HEK293 (cell line): ENCODE results near the gene ARPC5L.

Experiments used
- AEBP2 ChIP-seq: fragments of 450-650 bp; formaldehyde crosslinking; IDR thresholded peaks from 2 replicates; pipeline ENCODE4 v1.5.1; 2016; ENCODE audit warnings: missing biosample characterization, missing genetic modification characterization, borderline replicate concordance
- GFI1B ChIP-seq: fragments of 450-650 bp; formaldehyde crosslinking; IDR thresholded peaks from 2 replicates; pipeline ENCODE4 v1.5.1; 2016; ENCODE audit warnings: missing biosample characterization, missing genetic modification characterization
- GLI2 ChIP-seq: fragments of 450-650 bp; formaldehyde crosslinking; IDR thresholded peaks from 2 replicates; pipeline ENCODE4; 2017; ENCODE audit warnings: missing biosample characterization, missing genetic modification characterization, low read depth, borderline replicate concordance
- HIC1 ChIP-seq: fragments of 450-650 bp; formaldehyde crosslinking; IDR thresholded peaks from 2 replicates; pipeline ENCODE4 v1.5.1; 2016; ENCODE audit warnings: missing biosample characterization, missing genetic modification characterization
- HOXC10 ChIP-seq: sonication (generic); formaldehyde crosslinking; IDR thresholded peaks from 2 replicates; pipeline ENCODE4 v1.8.1; 2023; ENCODE audit warnings: mild to moderate bottlenecking, missing genetic modification reagents
- PRDM1 ChIP-seq: fragments of 450-650 bp; formaldehyde crosslinking; IDR thresholded peaks from 2 replicates; pipeline ENCODE4; 2016; ENCODE audit warnings: missing biosample characterization, missing genetic modification characterization
- PRDM6 ChIP-seq: fragments of 450-650 bp; formaldehyde crosslinking; IDR thresholded peaks from 2 replicates; pipeline ENCODE4 v1.5.1; 2017; ENCODE audit warnings: missing biosample characterization, missing genetic modification characterization
- REST ChIP-seq: fragments of 450-650 bp; formaldehyde crosslinking; IDR thresholded peaks from 2 replicates; pipeline ENCODE4 v1.5.1; 2016; ENCODE audit warnings: missing biosample characterization, missing genetic modification characterization
- ZNF169 ChIP-seq: fragments of 450-650 bp; formaldehyde crosslinking; IDR thresholded peaks from 2 replicates; pipeline ENCODE4 v1.5.1; 2016; ENCODE audit warnings: missing biosample characterization, missing genetic modification characterization
- ZNF26 ChIP-seq: fragments of 450-650 bp; formaldehyde crosslinking; IDR thresholded peaks from 2 replicates; pipeline ENCODE4 v1.5.1; 2016; ENCODE audit warnings: missing biosample characterization, missing genetic modification characterization
- ZNF292 ChIP-seq: fragments of 450-650 bp; formaldehyde crosslinking; IDR thresholded peaks from 2 replicates; pipeline ENCODE4 v1.5.1; 2016; ENCODE audit warnings: low read depth, missing biosample characterization, missing genetic modification characterization, borderline replicate concordance
- ZNF391 ChIP-seq: fragments of 450-650 bp; formaldehyde crosslinking; IDR thresholded peaks from 2 replicates; pipeline ENCODE4 v1.5.1; 2016; ENCODE audit warnings: low read depth, missing biosample characterization, missing genetic modification characterization, borderline replicate concordance
- ZNF394 ChIP-seq: fragments of 450-650 bp; formaldehyde crosslinking; IDR thresholded peaks from 2 replicates; pipeline ENCODE4 v1.5.1; 2016; ENCODE audit warnings: missing biosample characterization, missing genetic modification characterization, mild to moderate bottlenecking, moderate library complexity, borderline replicate concordance
- ZNF530 ChIP-seq: fragments of 450-650 bp; formaldehyde crosslinking; IDR thresholded peaks from 2 replicates; pipeline ENCODE4 v1.5.1; 2016; ENCODE audit warnings: low read depth, missing biosample characterization, missing genetic modification characterization
- ZNF549 ChIP-seq: fragments of 450-650 bp; IDR thresholded peaks from 2 replicates; pipeline ENCODE4 v1.5.1; 2018; ENCODE audit warnings: missing biosample characterization, missing genetic modification characterization, mild to moderate bottlenecking, inconsistent platforms, moderate library complexity
- ZNF585B ChIP-seq: fragments of 450-650 bp; formaldehyde crosslinking; IDR thresholded peaks from 2 replicates; pipeline ENCODE4 v1.5.1; 2016; ENCODE audit warnings: missing biosample characterization, missing genetic modification characterization
- ZNF670 ChIP-seq: fragments of 450-650 bp; formaldehyde crosslinking; IDR thresholded peaks from 2 replicates; pipeline ENCODE4 v1.5.1; 2016; ENCODE audit warnings: missing biosample characterization, missing genetic modification characterization, low read depth
- ZNF768 ChIP-seq: fragments of 450-650 bp; formaldehyde crosslinking; IDR thresholded peaks from 2 replicates; pipeline ENCODE4 v1.5.1; 2018; ENCODE audit warnings: missing biosample characterization, mild to moderate bottlenecking, missing genetic modification characterization
- ZNF776 ChIP-seq: fragments of 450-650 bp; formaldehyde crosslinking; IDR thresholded peaks from 2 replicates; pipeline ENCODE4 v1.5.0; 2017; ENCODE audit warnings: missing biosample characterization, missing genetic modification characterization, borderline replicate concordance
- ZNF785 ChIP-seq: fragments of 450-650 bp; formaldehyde crosslinking; IDR thresholded peaks from 2 replicates; pipeline ENCODE4 v1.5.1; 2016; ENCODE audit warnings: missing biosample characterization, missing genetic modification characterization
- ZNF837 ChIP-seq: fragments of 450-650 bp; formaldehyde crosslinking; IDR thresholded peaks from 2 replicates; pipeline ENCODE4 v1.5.1; 2016; ENCODE audit warnings: missing biosample characterization, missing genetic modification characterization
- TF ChIP-seq, protein P1 (sequence below): fragments of 450-650 bp; formaldehyde crosslinking; conservative IDR thresholded peaks from 2 replicates; pipeline ENCODE4 v1.5.1; 2016; ENCODE audit warnings: low read depth, missing biosample characterization, missing genetic modification characterization
- TF ChIP-seq, protein P2 (sequence below): fragments of 450-650 bp; formaldehyde crosslinking; IDR thresholded peaks from 2 replicates; pipeline ENCODE4 v1.5.1; 2016; ENCODE audit warnings: missing biosample characterization, missing genetic modification characterization

Gene ARPC5L

GRCh38 chr9:124834591-124834990 lies 27.3 kb upstream of the ARPC5L start (continued):
- no peak for TF ChIP-seq AEBP2 (tag by site-specific recombination)
- no peak for TF ChIP-seq ZNF670 (tag by site-specific recombination)
- TF ChIP-seq ZNF394, result no peak
- no peak for TF ChIP-seq ZNF530
- TF ChIP-seq HIC1, result peak; percentile 31; the same call in 1 of the 2 replicates
- no peak for TF ChIP-seq HOXC10 (CRISPR knock-in tag)
- no peak for TF ChIP-seq ZNF776 (tag by site-specific recombination)
- TF ChIP-seq ZNF26, result no peak
- TF ChIP-seq ZNF292 (tag by site-specific recombination), result no peak
- no peak for TF ChIP-seq GLI2 (tag by site-specific recombination)
- TF ChIP-seq PRDM1 (tag by site-specific recombination), result 0 out of 2 replicates have a peak, but pooled peaks have one; percentile 49
- TF ChIP-seq, protein P1, sequence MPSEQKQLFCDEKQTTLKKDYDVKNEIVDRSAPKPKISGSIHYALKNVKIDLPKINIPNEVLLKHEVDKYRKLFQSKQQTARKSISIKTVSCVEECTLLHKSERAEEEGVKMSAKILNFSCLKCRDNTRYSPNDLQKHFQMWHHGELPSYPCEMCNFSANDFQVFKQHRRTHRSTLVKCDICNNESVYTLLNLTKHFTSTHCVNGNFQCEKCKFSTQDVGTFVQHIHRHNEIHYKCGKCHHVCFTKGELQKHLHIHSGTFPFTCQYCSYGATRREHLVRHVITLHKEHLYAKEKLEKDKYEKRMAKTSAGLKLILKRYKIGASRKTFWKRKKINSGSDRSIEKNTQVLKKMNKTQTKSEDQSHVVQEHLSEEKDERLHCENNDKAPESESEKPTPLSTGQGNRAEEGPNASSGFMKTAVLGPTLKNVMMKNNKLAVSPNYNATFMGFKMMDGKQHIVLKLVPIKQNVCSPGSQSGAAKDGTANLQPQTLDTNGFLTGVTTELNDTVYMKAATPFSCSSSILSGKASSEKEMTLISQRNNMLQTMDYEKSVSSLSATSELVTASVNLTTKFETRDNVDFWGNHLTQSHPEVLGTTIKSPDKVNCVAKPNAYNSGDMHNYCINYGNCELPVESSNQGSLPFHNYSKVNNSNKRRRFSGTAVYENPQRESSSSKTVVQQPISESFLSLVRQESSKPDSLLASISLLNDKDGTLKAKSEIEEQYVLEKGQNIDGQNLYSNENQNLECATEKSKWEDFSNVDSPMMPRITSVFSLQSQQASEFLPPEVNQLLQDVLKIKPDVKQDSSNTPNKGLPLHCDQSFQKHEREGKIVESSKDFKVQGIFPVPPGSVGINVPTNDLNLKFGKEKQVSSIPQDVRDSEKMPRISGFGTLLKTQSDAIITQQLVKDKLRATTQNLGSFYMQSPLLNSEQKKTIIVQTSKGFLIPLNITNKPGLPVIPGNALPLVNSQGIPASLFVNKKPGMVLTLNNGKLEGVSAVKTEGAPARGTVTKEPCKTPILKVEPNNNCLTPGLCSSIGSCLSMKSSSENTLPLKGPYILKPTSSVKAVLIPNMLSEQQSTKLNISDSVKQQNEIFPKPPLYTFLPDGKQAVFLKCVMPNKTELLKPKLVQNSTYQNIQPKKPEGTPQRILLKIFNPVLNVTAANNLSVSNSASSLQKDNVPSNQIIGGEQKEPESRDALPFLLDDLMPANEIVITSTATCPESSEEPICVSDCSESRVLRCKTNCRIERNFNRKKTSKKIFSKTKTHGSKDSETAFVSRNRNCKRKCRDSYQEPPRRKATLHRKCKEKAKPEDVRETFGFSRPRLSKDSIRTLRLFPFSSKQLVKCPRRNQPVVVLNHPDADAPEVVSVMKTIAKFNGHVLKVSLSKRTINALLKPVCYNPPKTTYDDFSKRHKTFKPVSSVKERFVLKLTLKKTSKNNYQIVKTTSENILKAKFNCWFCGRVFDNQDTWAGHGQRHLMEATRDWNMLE (tag by site-specific recombination), result no peak
- TF ChIP-seq PRDM6 (tag by site-specific recombination), result no peak
- TF ChIP-seq REST (tag by site-specific recombination), result no peak
- no peak for TF ChIP-seq ZNF169 (tag by site-specific recombination)
- TF ChIP-seq ZNF391 (tag by site-specific recombination), result no peak
- TF ChIP-seq ZNF768 (tag by site-specific recombination), result no peak
- TF ChIP-seq ZNF585B (tag by site-specific recombination), result no peak
- TF ChIP-seq ZNF785 (tag by site-specific recombination), result no peak
- TF ChIP-seq, protein P2, sequence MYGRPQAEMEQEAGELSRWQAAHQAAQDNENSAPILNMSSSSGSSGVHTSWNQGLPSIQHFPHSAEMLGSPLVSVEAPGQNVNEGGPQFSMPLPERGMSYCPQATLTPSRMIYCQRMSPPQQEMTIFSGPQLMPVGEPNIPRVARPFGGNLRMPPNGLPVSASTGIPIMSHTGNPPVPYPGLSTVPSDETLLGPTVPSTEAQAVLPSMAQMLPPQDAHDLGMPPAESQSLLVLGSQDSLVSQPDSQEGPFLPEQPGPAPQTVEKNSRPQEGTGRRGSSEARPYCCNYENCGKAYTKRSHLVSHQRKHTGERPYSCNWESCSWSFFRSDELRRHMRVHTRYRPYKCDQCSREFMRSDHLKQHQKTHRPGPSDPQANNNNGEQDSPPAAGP (tag by site-specific recombination), result peak; percentile 87
- TF ChIP-seq GFI1B, result no peak
- no peak for TF ChIP-seq ZNF549 (tag by site-specific recombination)
- no peak for TF ChIP-seq ZNF837 (tag by site-specific recombination)
